H1 (cell line): Measurements from ENCODE around the gene PARM1. TPM values are rescaled to one million over a fixed set of nuclear protein-coding genes. Genes with fewer than 3 reads are reported as not detected.

Experiments used
- CTCF ChIA-PET: fragments of 300-600 bp; sonication (Branson Sonifier 250); formaldehyde crosslinking; loops from one replicate; lab custom pipeline; 2021; ENCODE audit not compliant: partially characterized antibody; lab: Charles Lee
- POLR2A ChIA-PET: fragments of 300-600 bp; sonication (Branson Sonifier 250); formaldehyde crosslinking; loops from one replicate; lab custom pipeline; 2021; ENCODE audit warnings: inconsistent platforms; ENCODE audit not compliant: partially characterized antibody; lab: Charles Lee
- DNase-seq, 2 experiments: peaks; one replicate each; pipeline versions ENCODE4 v3.0.0 to v3.0.0-alpha.2; 2010 to 2022; ENCODE audit warnings: low spot score in 2 of 2, low read depth in 1 of 2, mixed read lengths in 1 of 2
- FAIRE-seq: peaks from 2 replicates; lab custom pipeline; 2011; peaks lifted over from hg19 to GRCh38; lab: Jason Lieb, UNC
- H2AFZ ChIP-seq: 2 replicates; pipeline ENCODE4 v1.8.1; 2012; ENCODE audit warnings: low read length, inconsistent platforms
- H2AK5ac ChIP-seq: 2 replicates; pipeline ENCODE4 v1.6.1; 2013; ENCODE audit warnings: low read depth, low read length
- H2BK120ac ChIP-seq: replicated peaks from 2 replicates; pipeline ENCODE3; 2013; ENCODE audit warnings: low read depth, low read length, inconsistent platforms
- H2BK12ac ChIP-seq: 2 replicates; pipeline ENCODE4 v1.6.1; 2013; ENCODE audit warnings: low read depth, low read length
- H2BK15ac ChIP-seq: 2 replicates; pipeline ENCODE4 v1.6.1; 2013; ENCODE audit warnings: low read length
- H2BK20ac ChIP-seq: 2 replicates; pipeline ENCODE4 v1.6.1; 2013; ENCODE audit warnings: low read length
- H2BK5ac ChIP-seq: 2 replicates; pipeline ENCODE4 v1.6.1; 2013; ENCODE audit warnings: low read depth, low read length
- H3K14ac ChIP-seq: 2 replicates; pipeline ENCODE4 v1.6.1; 2013; ENCODE audit warnings: inconsistent platforms; ENCODE audit not compliant: insufficient read length
- H3K18ac ChIP-seq: 2 replicates; pipeline ENCODE4 v1.6.1; 2013; ENCODE audit warnings: low read length; ENCODE audit errors: extremely low read depth
- H3K23ac ChIP-seq: 2 replicates; pipeline ENCODE4 v1.6.1; 2013; ENCODE audit warnings: inconsistent platforms; ENCODE audit not compliant: insufficient read length
- H3K23me2 ChIP-seq: 2 replicates; pipeline ENCODE4 v1.6.1; 2013; ENCODE audit warnings: low read depth, low read length
- H3K27ac ChIP-seq: 2 replicates; pipeline ENCODE4 v1.6.1; 2011; ENCODE audit warnings: low read depth, low read length, inconsistent platforms
- H3K27me3 ChIP-seq, 4 experiments: replicated peaks in 1 of 4; 1 replicate in 1 of 4; 2 replicates in 3 of 4; pipeline versions ENCODE4 v1.6.1 to v1.8.1; 2011 to 2013; ENCODE audit warnings: low read length in 3 of 4, mild to moderate bottlenecking in 3 of 4, inconsistent platforms in 2 of 4, mixed read lengths in 2 of 4, moderate library complexity in 1 of 4; ENCODE audit not compliant: control insufficient read depth in 3 of 4, insufficient read depth in 3 of 4; ENCODE audit errors: extremely low read depth in 1 of 4
- H3K36me3 ChIP-seq, 4 experiments: 2 replicates each; pipeline versions ENCODE4 v1.6.1 to v1.8.1; 2011 to 2013; ENCODE audit warnings: mild to moderate bottlenecking in 4 of 4, low read length in 3 of 4, moderate library complexity in 2 of 4, control low read depth in 1 of 4, inconsistent platforms in 1 of 4; ENCODE audit not compliant: insufficient read depth in 4 of 4, control insufficient read depth in 2 of 4
- H3K4ac ChIP-seq: replicated peaks from 2 replicates; pipeline ENCODE3; 2013; ENCODE audit warnings: low read length, low read depth, mixed read lengths, inconsistent platforms; ENCODE audit not compliant: insufficient read length
- H3K4me1 ChIP-seq, 4 experiments: replicated peaks in 1 of 4; 1 replicate in 1 of 4; 2 replicates in 3 of 4; pipeline versions ENCODE4 v1.6.1 to v1.8.1; 2011 to 2013; ENCODE audit warnings: low read length in 3 of 4, inconsistent platforms in 2 of 4, mixed read lengths in 1 of 4; ENCODE audit not compliant: insufficient read depth in 4 of 4, control insufficient read depth in 3 of 4
- H3K4me2 ChIP-seq, 2 experiments: 2 replicates each; pipeline versions ENCODE4 v1.6.1 to v1.8.1; 2011 to 2013; ENCODE audit warnings: low read depth in 2 of 2, low read length in 2 of 2, control low read depth in 1 of 2, inconsistent platforms in 1 of 2, mild to moderate bottlenecking in 1 of 2; ENCODE audit not compliant: insufficient read depth in 1 of 2
- H3K4me3 ChIP-seq, 4 experiments: fragments of 200-600, 300-600 bp in 1 of 4; sonication (generic), shearing (Covaris generic), sonication (Bioruptor Twin) in 1 of 4; 2 replicates each; pipeline versions ENCODE4 v1.5.1 to v1.8.1; 2011 to 2016; ENCODE audit warnings: low read length in 4 of 4, low read depth in 3 of 4, control low read depth in 2 of 4, inconsistent platforms in 2 of 4, mild to moderate bottlenecking in 2 of 4, mixed read lengths in 1 of 4, moderate library complexity in 1 of 4; ENCODE audit not compliant: insufficient read depth in 2 of 4; ENCODE audit errors: extremely low read depth in 1 of 4
- H3K56ac ChIP-seq: replicated peaks from 2 replicates; pipeline ENCODE3; 2013; ENCODE audit warnings: low read depth, mild to moderate bottlenecking, mixed read lengths, low read length, inconsistent platforms; ENCODE audit not compliant: insufficient read length
- H3K79me1 ChIP-seq: 2 replicates; pipeline ENCODE4 v1.6.1; 2013; ENCODE audit warnings: low read depth, low read length, control low read depth
- H3K79me2 ChIP-seq, 2 experiments: 2 replicates each; pipeline versions ENCODE4 v1.6.1 to v1.8.1; 2012 to 2013; ENCODE audit warnings: low read length in 2 of 2, mild to moderate bottlenecking in 2 of 2, inconsistent platforms in 1 of 2; ENCODE audit not compliant: insufficient read depth in 2 of 2, control insufficient read depth in 1 of 2
- H3K9ac ChIP-seq, 4 experiments: replicated peaks in 1 of 4; 1 replicate in 1 of 4; 2 replicates in 3 of 4; pipeline versions ENCODE4 v1.6.1 to v1.8.1; 2011 to 2013; ENCODE audit warnings: low read depth in 3 of 4, low read length in 3 of 4, control low read depth in 2 of 4, mild to moderate bottlenecking in 2 of 4, moderate library complexity in 2 of 4, inconsistent platforms in 1 of 4; ENCODE audit errors: extremely low read depth in 1 of 4
- H3K9me3 ChIP-seq, 2 experiments: 2 replicates each; pipeline versions ENCODE4 v1.6.1 to v1.8.1; 2012 to 2013; ENCODE audit warnings: mild to moderate bottlenecking in 2 of 2, moderate library complexity in 2 of 2, control low read depth in 1 of 2, inconsistent platforms in 1 of 2, low read depth in 1 of 2, low read length in 1 of 2, mixed read lengths in 1 of 2; ENCODE audit not compliant: insufficient read depth in 2 of 2
- H4K20me1 ChIP-seq, 2 experiments: replicated peaks in 1 of 2; 2 replicates each; pipeline versions ENCODE3 to v1.8.1; 2011 to 2013; ENCODE audit warnings: inconsistent platforms in 2 of 2, low read length in 2 of 2, mild to moderate bottlenecking in 1 of 2; ENCODE audit not compliant: insufficient read depth in 2 of 2, control insufficient read depth in 1 of 2
- H4K5ac ChIP-seq: 2 replicates; pipeline ENCODE4 v1.6.1; 2013; ENCODE audit warnings: low read length, low read depth, mixed read lengths, inconsistent platforms; ENCODE audit not compliant: insufficient read length
- H4K8ac ChIP-seq: 2 replicates; pipeline ENCODE4 v1.8.0; 2013; ENCODE audit warnings: mild to moderate bottlenecking, moderate library complexity, low read length, inconsistent platforms; ENCODE audit not compliant: insufficient read depth; ENCODE audit errors: extremely low read depth
- H4K91ac ChIP-seq: replicated peaks from 2 replicates; pipeline ENCODE3; 2013; ENCODE audit warnings: low read length, mixed read lengths, inconsistent platforms; ENCODE audit not compliant: insufficient read length
- WGBS, 2 experiments: shearing (Covaris generic) in 1 of 2; methylation state at CpG; one replicate each; pipeline versions ENCODE4 v1.1.6 to v1.1.7; 2013 to 2015; ENCODE audit warnings: low lambda C conversion rate in 2 of 2, mixed read lengths in 2 of 2, inconsistent platforms in 1 of 2, low coverage in 1 of 2, missing lambda C conversion rate in 1 of 2; ENCODE audit not compliant: insufficient replicate concordance in 2 of 2, insufficient coverage in 1 of 2, insufficient read length in 1 of 2; ENCODE audit errors: extremely low coverage in 1 of 2, missing lambda C conversion rate in 1 of 2; 5-methylcytosine and 5-hydroxymethylcytosine counted together
- polyA plus RNA-seq, 7 experiments: library from polyadenylated mRNA; depleted of rRNA in 3 of 7; stranded (reverse) in 5 of 7; unstranded in 2 of 7; fragments of >200 nt in 5 of 7; fragments of 200-250 nt in 2 of 7; gene quantifications; 1 replicate in 5 of 7; 2 replicates in 1 of 7; 4 replicates in 1 of 7; pipeline versions ENCODE4 v1.2.1 to v1.2.3, GENCODE V29; 2011 to 2013; ENCODE audit warnings: missing spikeins in 2 of 7, mixed read lengths in 2 of 7
- total RNA-seq: library from RNA; stranded (reverse); fragmentation: NEBNext Ultra II Directional; extraction: Animal tissue kit (Norgen Biotek cat#: 25700); gene quantifications from 2 replicates; pipeline ENCODE4 v1.2.1, GENCODE V29; 2021

PARM1 gene
- total and polyA plus RNA-seq, 2 of the 8 experiments (the other 6 are each of a cell fraction or from before 2014, with no cell fraction given), result 2.0 to 5.3 TPM

- H3K9me3 ChIP-seq, result peaks cover 0 to 4% of the 10 kb centered on the region in 2 experiments; a peak in 2 of 4 replicates
- H3K56ac ChIP-seq, result no peak overlapping the region
- no peaks in the 10 kb centered on the region for H4K20me1 ChIP-seq
- H3K14ac ChIP-seq, result no peak overlapping the region
- H4K91ac ChIP-seq, result no peak overlapping the region
- H2BK120ac ChIP-seq, result no peak overlapping the region
- no peak overlapping the region for H2BK12ac ChIP-seq
- no peak overlapping the region for H3K4ac ChIP-seq
- H3K9ac ChIP-seq, result no peak overlapping the region
- H3K23ac ChIP-seq, result no peak overlapping the region
- H2BK5ac ChIP-seq, result no peak overlapping the region
- H3K79me2 ChIP-seq, result no peaks in the 10 kb centered on the region
- H4K5ac ChIP-seq, result no peak overlapping the region
- H3K27ac ChIP-seq, result no peak overlapping the region
- no peaks in the 10 kb centered on the region for H3K79me1 ChIP-seq
- POLR2A ChIA-PET, result no interaction called here
- FAIRE-seq, result no peak
- H3K18ac ChIP-seq, result no peak overlapping the region
- no peak overlapping the region for H3K4me2 ChIP-seq
- no peaks in the 10 kb centered on the region for H3K36me3 ChIP-seq
- H4K8ac ChIP-seq, result no peak overlapping the region
- CTCF ChIA-PET, result interaction anchor here (0.9 to 1.0 kb wide), 2 partner anchors 10 to 219 kb away, joined by 3 read pairs; no protein-coding TSS in a partner anchor
- no peak overlapping the region for H2BK15ac ChIP-seq
- no peak overlapping the region for H3K4me3 ChIP-seq
- H3K4me1 ChIP-seq, result peaks cover 0 to 4% (median 0%) of the 10 kb centered on the region in 4 experiments; a peak in 1 of 7 replicates
- no peaks in the 10 kb centered on the region for H3K23me2 ChIP-seq
- DNase-seq, result no peak
- no peak overlapping the region for H2AK5ac ChIP-seq
- no peak overlapping the region for H2BK20ac ChIP-seq
- WGBS, 2 experiments, result 76% methylated on average over 4 of the region's 4 CpGs; no CpG with 5 or more reads in 1 of the 2 experiments
- no peak overlapping the region for H2AFZ ChIP-seq
- H3K27me3 ChIP-seq, result no peaks in the 10 kb centered on the region
Observed at GRCh38 chr4:75011131-75011795, 78.3 kb downstream of the PARM1 start.
